IMR-90 (cell line): ENCODE measurements around the gene GRB14. TPM values are rescaled to one million over a fixed set of nuclear protein-coding genes. Genes with fewer than 3 reads are reported as not detected.

Source experiments
- ATAC-seq: fragments of 200-7000 bp; cut with Tn5 transposase; 2 replicates; pipeline ENCODE4 v1.9.1; 2020; ENCODE audit warnings: low read depth, mild to moderate bottlenecking, moderate library complexity
- BruUV-seq: library from RNA; stranded (reverse); fragments of 400-500 nt; replicated peaks from 2 replicates; lab custom pipeline; 2021; lab: Mats Ljungman, UMichigan
- CTCF ChIA-PET: fragments of 300-600 bp; formaldehyde crosslinking; extraction: SDS; loops from one replicate; lab custom pipeline; 2021; ENCODE audit warnings: antibody characterized with exemption; lab: Yijun Ruan, JAX
- POLR2A ChIA-PET: fragments of 300-600 bp; sonication (Branson Sonifier 250); formaldehyde crosslinking; loops from one replicate; lab custom pipeline; 2022; ENCODE audit warnings: antibody characterized with exemption; ENCODE audit not compliant: unreplicated experiment; lab: Charles Lee
- DNase-seq: peaks from one replicate; pipeline ENCODE4 v3.0.0; 2013
- H2AFZ ChIP-seq: replicated peaks from 2 replicates; pipeline ENCODE3; 2013; ENCODE audit warnings: low read length, mild to moderate bottlenecking; ENCODE audit not compliant: poor library complexity
- H2AK5ac ChIP-seq: 2 replicates; pipeline ENCODE4 v1.6.1; 2013; ENCODE audit warnings: low read depth, low read length, inconsistent platforms
- H2AK9ac ChIP-seq: replicated peaks from 2 replicates; pipeline ENCODE3; 2013; ENCODE audit warnings: mild to moderate bottlenecking, low read depth, low read length, moderate library complexity; ENCODE audit not compliant: poor library complexity
- H2BK120ac ChIP-seq: 2 replicates; pipeline ENCODE4 v1.6.1; 2013; ENCODE audit warnings: low read depth, low read length, inconsistent platforms
- H2BK15ac ChIP-seq: 3 replicates; pipeline ENCODE4 v1.6.1; 2013; ENCODE audit warnings: low read depth, low read length, inconsistent platforms
- H2BK20ac ChIP-seq: 2 replicates; pipeline ENCODE4 v1.6.1; 2013; ENCODE audit warnings: low read depth, mild to moderate bottlenecking, inconsistent platforms, low read length, moderate library complexity
- H2BK5ac ChIP-seq: 2 replicates; pipeline ENCODE4 v1.6.1; 2013; ENCODE audit warnings: mild to moderate bottlenecking, low read depth, low read length, inconsistent platforms; ENCODE audit not compliant: poor library complexity, severe bottlenecking
- H3K14ac ChIP-seq: replicated peaks from 2 replicates; pipeline ENCODE4 v1.6.1; 2013; ENCODE audit warnings: low read depth, low read length, inconsistent platforms
- H3K18ac ChIP-seq: 2 replicates; pipeline ENCODE4 v1.6.1; 2013; ENCODE audit warnings: low read depth, low read length, control low read depth
- H3K23ac ChIP-seq: 2 replicates; pipeline ENCODE4 v1.6.1; 2013; ENCODE audit warnings: low read depth, low read length, inconsistent platforms
- H3K27ac ChIP-seq: 2 replicates; pipeline ENCODE4 v1.5.1; 2013; ENCODE audit warnings: mild to moderate bottlenecking, control low read depth, low read length; ENCODE audit not compliant: insufficient read depth
- H3K27me3 ChIP-seq: 2 replicates; pipeline ENCODE4 v1.6.1; 2013; ENCODE audit warnings: low read length; ENCODE audit not compliant: control insufficient read depth, insufficient read depth
- H3K36me3 ChIP-seq: 2 replicates; pipeline ENCODE4 v1.6.1; 2013; ENCODE audit warnings: low read length, mixed read lengths; ENCODE audit not compliant: control insufficient read depth, insufficient read depth
- H3K4ac ChIP-seq: 2 replicates; pipeline ENCODE4 v1.6.1; 2013; ENCODE audit warnings: low read depth, low read length, inconsistent platforms
- H3K4me1 ChIP-seq: 2 replicates; pipeline ENCODE4 v1.6.1; 2013; ENCODE audit warnings: low read length, mixed read lengths; ENCODE audit not compliant: control insufficient read depth, insufficient read depth
- H3K4me2 ChIP-seq: 2 replicates; pipeline ENCODE4 v1.6.1; 2013; ENCODE audit warnings: low read depth, mild to moderate bottlenecking, control low read depth, low read length, moderate library complexity
- H3K4me3 ChIP-seq: 2 replicates; pipeline ENCODE4 v1.5.1; 2013; ENCODE audit warnings: low read depth, mild to moderate bottlenecking, control low read depth, low read length, moderate library complexity; ENCODE audit not compliant: insufficient read depth
- H3K56ac ChIP-seq: 2 replicates; pipeline ENCODE4 v1.6.1; 2013; ENCODE audit warnings: low read length, inconsistent platforms; ENCODE audit not compliant: insufficient read depth; ENCODE audit errors: extremely low read depth
- H3K79me1 ChIP-seq, 2 experiments: 2 replicates each; pipeline ENCODE4 v1.6.1; 2013; ENCODE audit warnings: low read length in 2 of 2, inconsistent platforms in 1 of 2, low read depth in 1 of 2
- H3K9ac ChIP-seq: 2 replicates; pipeline ENCODE4 v1.6.1; 2013; ENCODE audit warnings: low read depth, low read length, control low read depth
- H3K9me1 ChIP-seq: 2 replicates; pipeline ENCODE4 v1.6.1; 2013; ENCODE audit warnings: low read length, inconsistent platforms; ENCODE audit not compliant: insufficient read depth
- H3K9me3 ChIP-seq: 2 replicates; pipeline ENCODE4 v1.6.1; 2013; ENCODE audit warnings: low read length; ENCODE audit not compliant: control insufficient read depth, insufficient read depth
- H4K20me1 ChIP-seq: 2 replicates; pipeline ENCODE4 v1.6.1; 2013; ENCODE audit warnings: low read length, inconsistent platforms; ENCODE audit not compliant: insufficient read depth
- H4K5ac ChIP-seq: 2 replicates; pipeline ENCODE4 v1.6.1; 2013; ENCODE audit warnings: mild to moderate bottlenecking, low read depth, low read length, control low read depth
- H4K8ac ChIP-seq, 2 experiments: 2 replicates each; pipeline ENCODE4 v1.6.1; 2013; ENCODE audit warnings: low read depth in 2 of 2, low read length in 2 of 2, control low read depth in 1 of 2, inconsistent platforms in 1 of 2
- H4K91ac ChIP-seq: 2 replicates; pipeline ENCODE4 v1.6.1; 2013; ENCODE audit warnings: low read depth, low read length, inconsistent platforms; ENCODE audit not compliant: insufficient read depth
- FOS ChIP-seq: fragments of 150-350 bp; IDR thresholded peaks from 2 replicates; pipeline ENCODE4 v1.6.1; 2016; ENCODE audit warnings: low read depth, low read length
- MAZ ChIP-seq: IDR thresholded peaks from 2 replicates; pipeline ENCODE4 v1.6.1; 2012; ENCODE audit warnings: low read depth, mild to moderate bottlenecking, low read length, improper control_type of control experiment, moderate library complexity, borderline replicate concordance
- RFX5 ChIP-seq: IDR thresholded peaks from 2 replicates; pipeline ENCODE4 v1.8.0; 2012; ENCODE audit warnings: low read depth, mild to moderate bottlenecking, low read length, moderate library complexity
- WGBS, 2 experiments: methylation state at CpG; one replicate each; pipeline versions ENCODE4 v1.1.5 to v1.1.7; 2013; ENCODE audit warnings: missing lambda C conversion rate in 2 of 2; ENCODE audit not compliant: insufficient read length in 1 of 2; ENCODE audit errors: extremely low coverage in 2 of 2; 5-methylcytosine and 5-hydroxymethylcytosine counted together
- dilution Hi-C: fragments of 300-500 bp; cut with HindIII; formaldehyde crosslinking; loops from one replicate; pipeline ENCODE4 v1.14.3; 2018; ENCODE audit warnings: low sequenced_read_pairs; ENCODE audit not compliant: unreplicated experiment
- in situ Hi-C: fragments of 300-500 bp; cut with MboI; formaldehyde crosslinking; loops from 3 replicates; pipeline ENCODE4 v1.14.3; 2019; ENCODE audit warnings: low sequenced_read_pairs, inconsistent platforms, mixed read lengths
- intact Hi-C: fragments of 100-400 bp; cut with micrococcal nuclease; formaldehyde crosslinking; loops from 2 replicates; pipeline ENCODE4 v1.10.0; 2022
- polyA plus RNA-seq, 3 experiments: library from polyadenylated mRNA; depleted of rRNA; stranded (reverse); fragments of >200 nt; gene quantifications; 2 replicates each; pipeline ENCODE4 v1.2.3, GENCODE V29; 2012; ENCODE audit warnings: low replicate concordance in 1 of 3
- total RNA-seq: library from RNA; depleted of rRNA; stranded (reverse); fragments of >200 nt; gene quantifications from 2 replicates; pipeline ENCODE4 v1.2.3, GENCODE V29; 2012

The GRB14 gene
- total and polyA plus RNA-seq, 2 of the 4 experiments (the other 2 are of a cell fraction): not detected

DNA sequence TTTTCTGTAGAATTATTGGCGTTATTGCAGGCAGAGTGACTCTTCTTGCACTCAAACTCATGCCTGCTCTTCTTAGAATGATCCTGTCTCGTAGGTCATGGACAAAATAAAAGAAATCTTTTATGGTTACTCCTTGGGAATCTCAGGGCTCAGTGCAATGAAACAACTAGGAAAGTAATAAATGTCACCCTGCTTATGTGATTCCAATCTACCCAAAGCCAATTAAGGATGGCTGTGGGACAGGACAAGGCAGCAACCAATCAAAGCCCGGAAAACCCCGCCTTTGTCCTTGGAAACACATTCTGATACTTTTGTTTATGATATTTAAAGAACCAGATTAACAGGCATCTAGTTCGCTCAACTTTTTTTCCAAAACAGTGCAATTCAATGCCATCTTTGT is 53.0 kb downstream of the GRB14 start:
- dilution Hi-C loops (no loop called here), in situ Hi-C loops (loop anchor here (10.0 kb wide), 1 partner anchor 146 kb away; no protein-coding TSS in a partner anchor), intact Hi-C loops (no loop called here)
- H3K79me1 ChIP-seq: no peaks in the 10 kb centered on the region
- H3K4me1 ChIP-seq: no peaks in the 10 kb centered on the region
- H2BK120ac ChIP-seq: no peak overlapping the region
- H4K5ac ChIP-seq: no peak overlapping the region
- H3K9me3 ChIP-seq: no peaks in the 10 kb centered on the region
- no peaks in the 10 kb centered on the region for H3K36me3 ChIP-seq
- ChIA-PET CTCF (no interaction called here), POLR2A (no interaction called here)
- no peak overlapping the region for H3K4me2 ChIP-seq
- H3K56ac ChIP-seq: no peak overlapping the region
- no peak overlapping the region for H2BK5ac ChIP-seq
- no peak overlapping the region for H3K9ac ChIP-seq
- no peak overlapping the region for H3K14ac ChIP-seq
- WGBS, 2 experiments: no CpG with 5 or more reads among the region's 5 CpGs
- TF ChIP-seq FOS: no peak
- no peak for TF ChIP-seq RFX5
- TF ChIP-seq MAZ: no peak
- no peak for DNase-seq
- peaks cover 2% of the 10 kb centered on the region; the same call in 1 of the 2 replicates for H3K27me3 ChIP-seq
- H2BK15ac ChIP-seq: no peak overlapping the region
- H4K8ac ChIP-seq: no peak overlapping the region
- BruUV-seq: no TSS peak
- no peak for ATAC-seq
- H4K91ac ChIP-seq: no peak overlapping the region
- H3K9me1 ChIP-seq: no peaks in the 10 kb centered on the region
- H3K4me3 ChIP-seq: no peak overlapping the region
- no peak overlapping the region for H2BK20ac ChIP-seq
- H2AK5ac ChIP-seq: no peak overlapping the region
- H4K20me1 ChIP-seq: no peaks in the 10 kb centered on the region
- no peak overlapping the region for H2AFZ ChIP-seq
- no peak overlapping the region for H3K18ac ChIP-seq
- no peak overlapping the region for H2AK9ac ChIP-seq
- no peak overlapping the region for H3K4ac ChIP-seq
- H3K27ac ChIP-seq: no peak overlapping the region
- H3K23ac ChIP-seq: no peak overlapping the region
